GM18505 (cell line): ENCODE results near the gene IMMP2L.
A peak's percentile ranks its signal among the peaks of the same experiment; 100 is the strongest.

Experiments used
- ATAC-seq: cut with Tn5 transposase; IDR thresholded peaks from one replicate; pipeline ENCODE4 v1.9.1; 2021; ENCODE audit not compliant: unreplicated experiment
- POLR2A ChIP-seq: IDR thresholded peaks from 4 replicates; pipeline ENCODE4 v1.6.1; 2011; ENCODE audit warnings: borderline replicate concordance; ENCODE audit not compliant: insufficient read depth, insufficient read length; ENCODE audit errors: extremely low read depth

IMMP2L gene

GRCh38 chr7:111041577-111041976 lies 520.7 kb downstream of the IMMP2L start:
- no peak for ATAC-seq
- no peak for TF ChIP-seq POLR2A

GRCh38 chr7:111038185-111038584 lies 524.1 kb downstream of the IMMP2L start:
- ATAC-seq = no peak
- TF ChIP-seq POLR2A = no peak

DNA sequence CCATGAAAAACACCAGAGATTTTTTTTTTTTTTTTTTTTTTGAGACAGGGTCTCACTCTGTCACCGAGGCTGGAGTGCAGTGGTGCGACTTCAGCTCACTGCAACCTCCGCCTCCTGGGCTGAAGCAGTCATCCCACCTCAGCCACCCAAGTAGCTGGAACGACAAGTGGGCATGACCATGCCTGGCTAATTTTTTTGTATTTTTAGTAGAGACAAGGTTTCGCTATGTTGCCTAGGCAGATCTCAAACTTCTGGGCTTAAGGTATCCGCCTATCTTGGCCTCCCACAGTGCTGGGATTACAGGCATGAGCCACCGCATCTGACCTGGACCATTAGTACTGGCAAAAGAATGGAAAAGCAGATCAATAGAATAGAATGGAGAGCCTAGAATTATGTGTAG lies 530.4 kb downstream of the IMMP2L start:
- no peak for ATAC-seq

GRCh38 chr7:111030336-111030735 lies 532.0 kb downstream of the IMMP2L start:
- ATAC-seq = no peak
- TF ChIP-seq POLR2A = no peak

More for the DNA sequence above, 530.4 kb downstream of the IMMP2L start:
- TF ChIP-seq POLR2A = no peak

DNA sequence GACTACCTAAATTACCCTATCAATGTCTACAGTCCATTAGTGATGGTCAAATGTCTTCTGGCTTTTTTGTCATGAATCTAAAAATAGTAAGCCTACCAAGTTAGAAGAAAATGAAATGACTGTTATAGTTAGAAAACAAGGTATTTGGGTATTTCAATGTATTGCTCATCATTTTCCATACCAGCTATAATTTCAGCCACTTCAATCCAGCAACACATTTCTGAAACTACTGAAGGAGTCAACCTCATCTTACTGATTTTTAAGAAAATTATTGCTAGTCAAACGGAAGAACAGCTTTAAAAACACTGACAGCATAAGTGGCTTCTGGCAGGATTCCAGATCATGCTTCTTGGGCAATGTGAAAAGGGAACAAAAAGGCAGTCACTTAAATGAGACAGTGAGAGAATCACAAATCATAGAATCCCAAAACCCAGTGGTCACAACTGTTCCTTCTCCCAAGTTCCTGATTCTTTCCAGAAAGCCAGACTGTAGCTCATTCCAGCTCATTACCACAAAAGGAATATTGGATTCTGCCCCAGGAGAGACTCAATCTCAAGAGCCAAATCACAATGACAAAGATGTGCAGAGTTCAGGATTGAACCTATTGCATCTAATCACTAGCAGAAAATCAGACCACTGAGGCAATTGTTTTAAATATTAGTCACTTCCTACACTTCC lies 532.6 kb downstream of the IMMP2L start:
- no peak for TF ChIP-seq POLR2A
- peak; percentile 67 for ATAC-seq

GRCh38 chr7:111029141-111029572 lies 533.1 kb downstream of the IMMP2L start:
- ATAC-seq = no peak
- no peak for TF ChIP-seq POLR2A

DNA sequence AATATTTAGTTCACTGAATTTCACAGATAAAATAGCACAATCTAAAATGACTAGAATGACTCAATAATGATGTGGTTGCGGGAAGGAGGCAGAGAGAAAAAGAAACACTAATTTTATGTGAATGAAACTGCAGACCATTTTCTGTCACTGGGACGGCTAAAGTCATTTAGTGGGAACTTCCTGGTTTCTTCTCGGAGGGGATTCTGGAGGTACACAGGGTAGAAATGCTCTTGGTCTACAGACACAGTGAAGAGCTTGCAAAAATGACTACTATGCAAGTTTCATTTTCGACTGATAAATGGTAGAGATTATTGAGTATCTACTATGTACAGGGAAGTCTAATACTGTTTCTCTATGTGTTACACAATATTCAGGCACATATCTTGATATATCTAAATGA lies 534.9 kb downstream of the IMMP2L start:
- ATAC-seq = no peak
- no peak for TF ChIP-seq POLR2A

DNA sequence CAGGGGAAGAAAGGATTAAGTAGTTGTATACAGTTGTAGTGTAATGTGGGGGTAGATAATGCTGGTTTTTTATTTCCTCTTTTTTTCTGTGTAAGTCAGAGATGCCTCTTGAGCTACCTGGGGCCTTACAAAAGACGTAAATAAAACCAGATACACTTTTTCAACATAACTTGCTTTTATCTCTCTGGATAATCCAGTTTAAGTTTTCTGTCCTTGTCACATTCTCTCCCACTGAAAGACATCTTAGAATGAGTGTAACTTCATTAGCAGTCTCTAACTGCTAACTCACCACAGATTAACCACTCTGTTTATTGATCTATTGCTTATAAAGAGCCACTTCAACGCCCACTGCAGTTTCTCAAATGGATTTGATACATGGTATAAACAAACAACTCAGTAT lies 535.5 kb downstream of the IMMP2L start:
- TF ChIP-seq POLR2A = no peak
- no peak for ATAC-seq

GRCh38 chr7:111026343-111026742 lies 535.9 kb downstream of the IMMP2L start:
- no peak for TF ChIP-seq POLR2A
- ATAC-seq = no peak

DNA sequence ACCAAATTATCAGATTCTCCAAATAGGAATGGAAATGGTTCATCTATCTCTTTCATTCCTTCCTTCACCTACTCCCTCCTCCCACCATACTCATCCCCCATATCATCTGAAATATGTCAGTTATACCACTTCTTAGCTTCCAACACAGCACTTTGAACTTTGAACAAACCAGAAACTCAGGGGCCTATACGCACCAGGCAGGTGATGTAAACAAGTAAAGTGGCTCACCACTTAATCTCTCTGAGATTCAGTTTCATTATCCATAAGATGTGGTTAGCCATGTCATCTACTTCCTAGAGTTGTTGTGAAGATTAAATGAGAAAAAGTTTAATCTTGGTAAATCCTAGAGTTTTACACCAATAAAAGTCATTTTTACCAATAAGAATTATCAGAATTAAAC lies 537.3 kb downstream of the IMMP2L start:
- no peak for TF ChIP-seq POLR2A
- ATAC-seq = no peak

- no peak for ATAC-seq
- no peak for TF ChIP-seq POLR2A
Observed at GRCh38 chr7:111018960-111019736, 543.1 kb downstream of the IMMP2L start.

DNA sequence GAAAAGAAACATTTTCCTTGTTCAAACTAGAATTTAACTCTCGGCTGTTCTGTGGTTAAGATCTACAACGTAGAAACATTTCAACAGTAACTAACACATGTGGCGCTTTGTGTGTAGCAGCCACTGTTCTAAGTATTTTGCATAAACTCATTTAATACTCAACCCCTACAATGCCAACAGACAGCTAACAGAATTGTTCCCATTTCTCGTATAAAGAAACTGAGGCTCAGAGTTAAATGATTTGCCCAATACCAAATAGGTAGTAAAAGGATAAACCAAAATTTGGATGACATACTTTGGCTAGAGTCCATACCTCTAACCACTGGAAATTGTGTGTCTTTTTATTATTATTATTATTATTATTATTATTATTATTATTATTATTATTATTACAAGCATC lies 543.8 kb downstream of the IMMP2L start:
- no peak for TF ChIP-seq POLR2A
- no peak for ATAC-seq

DNA sequence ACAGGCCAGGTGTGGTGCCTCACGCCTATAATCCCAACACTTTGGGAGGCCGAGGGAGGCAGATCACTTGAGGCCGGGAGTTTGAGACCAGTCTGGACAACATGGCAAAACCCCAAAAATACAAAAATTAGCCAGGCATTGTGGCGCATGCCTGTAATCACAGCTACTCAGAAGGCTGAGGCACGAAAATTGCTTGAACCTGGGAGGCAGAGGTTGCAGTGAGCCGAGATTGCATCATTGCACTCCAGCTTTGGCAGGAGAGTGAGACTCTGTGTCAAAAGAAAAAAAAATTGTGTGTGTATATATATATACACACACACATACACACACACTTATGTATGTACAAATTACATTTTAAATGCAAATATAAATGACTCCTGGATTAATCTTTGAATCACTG lies 548.2 kb downstream of the IMMP2L start:
- ATAC-seq = no peak
- TF ChIP-seq POLR2A = no peak

DNA sequence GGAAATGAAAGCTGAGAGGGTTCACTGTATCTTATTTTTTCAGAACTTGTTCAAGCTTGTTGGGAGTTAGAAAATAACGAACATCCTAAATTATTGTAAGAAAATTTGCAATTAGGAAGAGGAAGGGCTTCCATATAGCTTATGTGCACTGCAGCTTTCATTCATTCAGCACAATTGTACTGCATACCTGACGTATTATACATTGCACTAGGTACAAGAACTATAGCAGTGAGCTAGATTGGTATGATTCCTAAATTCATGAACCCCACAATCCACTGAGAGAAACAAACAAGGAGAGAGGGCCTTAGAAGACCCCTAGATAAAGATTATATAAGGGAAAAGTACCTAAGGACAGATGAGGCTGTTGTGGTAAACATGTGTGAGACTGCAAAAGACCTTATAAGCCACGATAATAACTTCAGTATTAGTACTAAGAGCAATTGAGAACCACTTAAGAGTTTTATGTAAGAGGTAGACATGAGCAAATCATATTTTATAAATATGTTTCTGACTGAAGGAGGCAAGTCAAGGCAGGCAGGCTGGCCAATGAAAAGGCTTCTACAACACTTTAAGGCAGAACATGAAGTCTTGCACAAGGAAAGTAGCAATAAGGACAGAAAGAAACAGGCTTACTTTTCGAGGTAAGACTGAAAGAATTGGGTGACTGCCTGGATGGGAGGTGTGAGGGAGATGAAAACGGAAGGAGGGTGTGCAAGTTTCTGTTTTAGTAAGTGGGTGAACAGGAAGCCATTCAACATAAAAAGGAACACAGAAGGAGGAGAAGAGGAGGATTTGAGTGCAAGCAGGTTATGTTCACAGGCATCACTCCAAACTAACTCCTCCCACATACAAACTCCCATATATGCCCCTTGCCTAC lies 549.3 kb downstream of the IMMP2L start:
- ATAC-seq = peak; percentile 98
- no peak for TF ChIP-seq POLR2A

DNA sequence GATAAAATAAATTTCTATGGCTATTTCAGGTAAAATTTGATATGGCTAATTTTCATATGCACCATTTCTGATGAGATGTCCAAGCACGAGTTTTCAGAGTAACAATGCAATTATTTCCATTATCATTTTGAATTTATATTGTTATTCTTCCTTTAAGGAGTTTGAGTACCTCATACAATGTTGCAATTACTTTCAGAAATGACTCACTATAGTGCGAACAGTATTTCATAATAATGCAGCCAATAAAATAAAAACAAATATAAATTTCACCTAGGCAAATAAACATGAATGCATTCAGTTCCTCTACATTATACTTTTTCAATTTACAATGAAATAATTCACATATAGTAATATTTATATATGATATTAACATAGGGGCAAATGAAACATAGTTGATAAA lies 550.1 kb downstream of the IMMP2L start:
- ATAC-seq = no peak
- no peak for TF ChIP-seq POLR2A
